GM12801 (cell line): ENCODE measurements around the gene CCDC159.

Source experiments
- CTCF ChIP-seq: IDR thresholded peaks from one replicate; pipeline ENCODE4 v1.5.1; 2011; ENCODE audit warnings: control low read depth; ENCODE audit not compliant: insufficient read length; ENCODE audit errors: extremely low read depth

Gene CCDC159

GRCh38 chr19:11387162-11388034 lies 41.1 kb downstream of the CCDC159 start:
- TF ChIP-seq CTCF, result no peak

- TF ChIP-seq CTCF, result no peak
Observed at GRCh38 chr19:11390359-11390758, 44.0 kb downstream of the CCDC159 start.

GRCh38 chr19:11390933-11391680 lies 44.8 kb downstream of the CCDC159 start:
- TF ChIP-seq CTCF, result no peak

DNA sequence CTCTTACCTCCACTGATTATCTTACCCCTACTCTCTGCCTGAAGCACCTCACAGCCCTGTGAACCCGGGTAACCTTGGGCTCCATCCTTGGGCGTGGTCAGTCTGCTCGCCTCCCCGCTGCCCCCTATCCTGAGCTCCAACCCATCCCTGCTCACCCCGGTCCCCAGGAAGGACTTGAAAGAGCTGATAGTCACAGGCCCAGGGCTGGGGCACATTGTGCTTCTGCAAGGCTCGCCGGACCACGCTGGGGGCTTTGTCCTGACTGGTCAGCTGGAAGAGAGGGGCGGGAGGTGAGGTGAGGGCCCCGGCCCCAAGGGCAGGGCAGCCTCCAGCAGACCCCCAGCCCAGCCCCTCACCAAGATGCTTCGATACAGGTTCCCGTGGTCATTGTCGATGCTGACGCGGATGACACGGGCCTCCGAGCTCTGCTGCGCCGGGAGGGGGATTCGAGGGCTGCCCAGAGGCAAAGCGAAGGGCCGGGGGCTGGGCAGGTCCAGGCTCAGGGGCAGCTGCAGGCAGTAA lies 50.8 kb downstream of the CCDC159 start:
- TF ChIP-seq CTCF, result no peak

DNA sequence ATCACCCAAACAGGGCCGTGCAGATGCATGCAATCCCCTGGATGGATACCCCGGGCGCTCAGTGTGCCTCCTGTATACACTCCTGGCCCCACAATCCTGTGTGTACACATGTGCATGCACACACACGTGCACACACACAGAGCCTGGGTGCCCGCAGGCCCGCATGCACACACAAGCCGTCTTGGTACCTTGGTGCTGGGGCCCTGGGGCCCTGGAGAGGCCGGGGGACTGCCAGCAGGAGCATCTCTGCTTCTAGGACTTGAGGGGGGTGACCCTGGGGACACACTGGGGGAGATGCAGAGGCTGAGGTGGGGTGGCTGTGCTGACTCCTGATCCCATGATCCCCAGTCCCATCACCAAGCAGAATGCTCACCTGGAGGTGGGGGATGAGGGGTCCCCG lies 53.3 kb downstream of the CCDC159 start:
- no peak for TF ChIP-seq CTCF

DNA sequence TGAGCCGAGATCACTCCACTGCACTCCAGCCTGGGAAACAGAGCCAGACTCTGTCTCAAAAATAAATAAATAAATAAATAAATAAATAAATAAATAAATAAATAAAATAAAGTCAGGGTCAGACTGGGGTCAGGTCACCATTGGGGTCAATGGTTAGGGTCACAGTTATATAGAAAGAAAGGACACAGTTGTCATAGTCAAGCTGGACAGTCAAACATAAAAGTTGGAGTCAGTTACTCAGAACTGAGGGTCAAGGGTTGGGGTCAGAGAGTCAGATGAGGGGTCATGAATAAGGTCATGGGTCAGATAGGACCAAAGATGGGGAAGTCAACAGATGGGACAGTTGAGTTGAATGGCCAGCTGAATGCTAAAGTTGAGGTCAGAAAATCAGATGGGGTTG lies 54.5 kb downstream of the CCDC159 start:
- TF ChIP-seq CTCF, result no peak

DNA sequence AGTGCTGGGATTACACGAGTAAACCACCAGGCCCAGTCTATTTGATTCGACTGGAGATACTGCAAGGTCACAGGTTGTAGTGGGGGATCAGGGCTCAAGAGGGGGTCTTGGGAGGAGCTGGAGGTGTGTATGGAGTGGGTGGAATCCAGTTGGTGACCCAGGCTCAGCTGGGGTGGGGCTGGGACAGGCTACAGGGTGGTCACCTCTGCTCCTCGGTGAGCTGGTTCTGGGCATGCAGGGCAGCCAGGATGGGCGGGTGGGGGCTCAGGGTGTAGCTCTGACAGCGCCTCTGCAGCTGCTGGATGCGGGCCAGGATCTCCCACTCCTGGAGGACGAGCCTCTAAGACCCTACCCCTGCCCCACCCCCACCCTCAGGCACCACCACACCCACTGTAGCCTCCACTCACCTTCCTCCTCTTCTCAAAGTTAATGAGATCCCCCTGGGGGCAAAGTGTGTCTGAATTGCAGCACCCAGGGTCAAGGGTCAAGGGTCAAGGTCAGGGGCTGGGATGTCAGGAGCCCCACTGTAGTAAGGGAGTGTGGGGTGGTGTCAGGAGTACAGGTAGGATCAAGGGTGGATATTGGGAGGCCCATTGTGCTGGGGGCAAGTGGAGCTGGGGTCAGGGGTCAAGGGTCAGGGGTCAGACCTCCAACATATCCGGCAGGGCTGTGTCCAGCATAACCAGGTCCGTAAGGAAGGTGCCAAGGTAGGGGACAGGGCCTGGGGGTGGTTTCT lies 55.7 kb downstream of the CCDC159 start:
- TF ChIP-seq CTCF, result no peak
